Activated CD4-positive, CD25-positive, alpha-beta regulatory T cell (primary cell): ENCODE data around the gene DBNDD1.
A peak's percentile ranks its signal among the peaks of the same experiment; 100 is the strongest.
"Not testable (repeated sequence)": the region's sequence is repeated elsewhere in the genome, so short reads cannot be mapped to it uniquely, and the experiment has no call there.

Source experiments
- DNase-seq, 4 experiments: peaks; one replicate each; lab custom pipeline; 2025; lab: John Stamatoyannopoulos, UW

DBNDD1 gene

GRCh38 chr16:90011508-90011819 lies 7.8 kb downstream of the DBNDD1 start:
- no peak for DNase-seq

- DNase-seq, result no peak
Measured at GRCh38 chr16:90010676-90011507, 8.4 kb downstream of the DBNDD1 start.

GRCh38 chr16:90009172-90009899 lies 9.9 kb downstream of the DBNDD1 start:
- DNase-seq, result no peak

GRCh38 chr16:90008708-90009145 lies 10.5 kb downstream of the DBNDD1 start:
- DNase-seq, result peak; percentile 16 to 32 (median 26)

GRCh38 chr16:90007635-90008234 lies 11.5 kb downstream of the DBNDD1 start:
- DNase-seq, result not testable (repeated sequence)

- no peak for DNase-seq
Measured at GRCh38 chr16:90007015-90007414, 12.2 kb downstream of the DBNDD1 start.

- DNase-seq, result no peak
Measured at GRCh38 chr16:90005956-90006663, 13.1 kb downstream of the DBNDD1 start.

GRCh38 chr16:90004577-90004976 lies 14.7 kb downstream of the DBNDD1 start:
- no peak for DNase-seq

GRCh38 chr16:90002759-90003158 lies 16.5 kb downstream of the DBNDD1 start:
- no peak for DNase-seq

- no peak for DNase-seq
Measured at GRCh38 chr16:90001761-90002503, 17.3 kb downstream of the DBNDD1 start.

- DNase-seq, result no peak
Measured at GRCh38 chr16:90000733-90001427, 18.4 kb downstream of the DBNDD1 start.

- DNase-seq, result no peak
Measured at GRCh38 chr16:89999831-90000574, 19.3 kb downstream of the DBNDD1 start.

GRCh38 chr16:89996178-89996489 lies 23.1 kb downstream of the DBNDD1 start:
- DNase-seq, result no peak

- peak in 3 of 4 experiments; percentile 25 to 59 (median 53) for DNase-seq
Measured at GRCh38 chr16:89995475-89996177, 23.6 kb downstream of the DBNDD1 start.

GRCh38 chr16:89994721-89995474 lies 24.4 kb downstream of the DBNDD1 start:
- peak in 1 of 4 experiments; percentile 64 for DNase-seq

GRCh38 chr16:89994389-89994720 lies 24.9 kb downstream of the DBNDD1 start:
- no peak for DNase-seq

- DNase-seq, result no peak
Measured at GRCh38 chr16:89993971-89994370, 25.3 kb downstream of the DBNDD1 start.

- no peak for DNase-seq
Measured at GRCh38 chr16:89993377-89993776, 25.9 kb downstream of the DBNDD1 start.

- no peak for DNase-seq
Measured at GRCh38 chr16:89990799-89991198, 28.5 kb downstream of the DBNDD1 start.
